AG04450 (cell line): ENCODE measurements around the gene SGK1. TPM values are rescaled to one million over a fixed set of nuclear protein-coding genes. Genes with fewer than 3 reads are reported as not detected.

ENCODE experiments used
- CTCF ChIA-PET: fragments of 300-600, 350-600 bp; formaldehyde crosslinking; extraction: SDS; loops from one replicate; lab custom pipeline; 2022; ENCODE audit warnings: antibody characterized with exemption, inconsistent platforms; lab: Charles Lee
- POLR2A ChIA-PET: fragments of 350-600 bp; formaldehyde crosslinking; extraction: SDS; loops from one replicate; lab custom pipeline; 2021; ENCODE audit warnings: antibody characterized with exemption, inconsistent platforms; lab: Yijun Ruan, JAX
- DNase-seq: peaks from one replicate; pipeline ENCODE4 v3.0.0-alpha.2; 2011; ENCODE audit warnings: low read depth, low spot score
- H3K27ac ChIP-seq: one replicate; pipeline ENCODE4 v1.5.1; 2012; ENCODE audit warnings: low read depth, low read length, control low read depth
- H3K27me3 ChIP-seq: one replicate; pipeline ENCODE4 v1.6.0; 2012; ENCODE audit warnings: low read length; ENCODE audit not compliant: control insufficient read depth, insufficient read depth
- H3K4me3 ChIP-seq: 2 replicates; pipeline ENCODE4 v1.5.1; 2011; ENCODE audit warnings: mild to moderate bottlenecking, low read depth, low read length, control low read depth
- H3K9me3 ChIP-seq: 2 replicates; pipeline ENCODE4 v1.5.1; 2012; ENCODE audit warnings: low read length; ENCODE audit not compliant: control insufficient read depth, insufficient read depth
- polyA plus RNA-seq: library from polyadenylated mRNA; depleted of rRNA; stranded (reverse); fragments of >200 nt; gene quantifications from 2 replicates; pipeline ENCODE4 v1.2.3, GENCODE V29; 2011
- TF ChIP-seq, protein P1 (sequence below): IDR thresholded peaks from 2 replicates; pipeline ENCODE4 v1.5.1; 2011; ENCODE audit warnings: low read depth, low read length, control low read depth, inconsistent platforms

Gene SGK1
- polyA plus RNA-seq, 1 experiment = 120 TPM

- TF ChIP-seq, protein P1, sequence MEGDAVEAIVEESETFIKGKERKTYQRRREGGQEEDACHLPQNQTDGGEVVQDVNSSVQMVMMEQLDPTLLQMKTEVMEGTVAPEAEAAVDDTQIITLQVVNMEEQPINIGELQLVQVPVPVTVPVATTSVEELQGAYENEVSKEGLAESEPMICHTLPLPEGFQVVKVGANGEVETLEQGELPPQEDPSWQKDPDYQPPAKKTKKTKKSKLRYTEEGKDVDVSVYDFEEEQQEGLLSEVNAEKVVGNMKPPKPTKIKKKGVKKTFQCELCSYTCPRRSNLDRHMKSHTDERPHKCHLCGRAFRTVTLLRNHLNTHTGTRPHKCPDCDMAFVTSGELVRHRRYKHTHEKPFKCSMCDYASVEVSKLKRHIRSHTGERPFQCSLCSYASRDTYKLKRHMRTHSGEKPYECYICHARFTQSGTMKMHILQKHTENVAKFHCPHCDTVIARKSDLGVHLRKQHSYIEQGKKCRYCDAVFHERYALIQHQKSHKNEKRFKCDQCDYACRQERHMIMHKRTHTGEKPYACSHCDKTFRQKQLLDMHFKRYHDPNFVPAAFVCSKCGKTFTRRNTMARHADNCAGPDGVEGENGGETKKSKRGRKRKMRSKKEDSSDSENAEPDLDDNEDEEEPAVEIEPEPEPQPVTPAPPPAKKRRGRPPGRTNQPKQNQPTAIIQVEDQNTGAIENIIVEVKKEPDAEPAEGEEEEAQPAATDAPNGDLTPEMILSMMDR = no peak
- Histone ChIP-seq H3K27ac (no peak overlapping the region), H3K27me3 (no peaks in the 10 kb centered on the region), H3K9me3 (no peaks in the 10 kb centered on the region), H3K4me3 (no peak overlapping the region)
- ChIA-PET CTCF (interaction anchor here (0.7 kb wide), 1 partner anchor 11 kb away, joined by 6 read pairs; no protein-coding TSS in a partner anchor), POLR2A (no interaction called here)
- DNase-seq = no peak
Measured at GRCh38 chr6:134162932-134163331, 155.0 kb downstream of the SGK1 start.

DNA sequence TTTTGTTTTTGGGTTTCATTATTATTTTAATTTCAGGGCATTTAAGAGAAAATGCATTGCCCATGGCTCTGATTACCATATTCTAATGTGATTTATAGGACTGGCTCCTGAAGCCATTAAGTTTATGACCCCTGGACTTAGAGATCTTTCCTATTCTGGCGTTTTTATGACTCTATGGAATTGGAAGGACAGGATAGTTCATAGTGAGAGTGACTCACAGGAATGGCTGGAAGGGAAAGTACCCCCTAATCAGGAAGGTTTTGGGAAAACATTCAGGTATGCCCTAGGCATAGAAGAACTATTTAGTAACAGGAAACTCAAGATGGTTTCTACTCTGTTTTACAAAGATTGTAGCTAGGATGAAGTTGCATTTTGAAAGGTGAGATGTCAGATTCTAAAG, 156.9 kb downstream of the SGK1 start:
- no peak for DNase-seq
- Histone ChIP-seq H3K4me3 (no peak overlapping the region), H3K27me3 (no peaks in the 10 kb centered on the region), H3K9me3 (no peaks in the 10 kb centered on the region), H3K27ac (no peak overlapping the region)
- CTCF ChIA-PET = interaction anchor here (1.1 kb wide), 1 partner anchor 722 kb away, joined by 3 read pairs; no protein-coding TSS in a partner anchor
- POLR2A ChIA-PET = no interaction called here
- TF ChIP-seq, protein P1 = no peak

DNA sequence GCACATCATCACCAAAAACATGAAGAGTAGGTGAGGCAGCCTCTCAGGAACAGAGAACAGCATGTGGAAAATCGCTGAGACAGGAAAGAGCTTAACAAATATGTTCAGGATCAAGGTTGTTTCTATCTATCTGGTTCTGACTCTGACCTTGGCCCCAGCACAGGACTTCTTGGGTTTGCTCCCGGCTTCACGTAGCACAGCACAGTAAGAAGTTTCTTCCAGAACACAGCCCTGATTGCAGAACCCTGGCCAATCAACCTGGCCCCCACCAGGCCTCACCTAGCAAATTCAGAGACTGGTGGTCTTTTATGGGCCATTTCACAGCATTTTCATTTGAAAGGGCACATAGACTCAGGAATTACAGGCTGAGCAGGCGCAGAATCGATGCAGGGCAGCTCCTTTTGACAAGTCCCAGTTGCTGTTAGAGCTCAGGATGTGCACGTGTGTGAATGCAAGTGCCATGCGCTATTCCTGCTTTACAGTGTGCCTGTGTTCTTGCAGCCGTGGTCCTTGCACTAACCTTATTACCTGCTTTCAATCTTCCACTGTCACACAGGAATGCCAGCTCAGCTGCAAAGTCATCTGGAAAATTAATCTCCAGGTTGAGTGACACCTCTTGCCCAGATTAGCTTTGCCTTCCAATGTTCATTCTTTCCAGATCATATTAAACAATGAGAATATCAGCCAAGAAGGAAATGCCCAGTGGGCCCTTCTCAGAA, 165.0 kb downstream of the SGK1 start:
- CTCF ChIA-PET = interaction anchor here (0.7 to 3.1 kb wide), 5 partner anchors 29 to 787 kb away, joined by 4 to 17 read pairs (median 7); no protein-coding TSS in a partner anchor
- Histone ChIP-seq H3K4me3 (no peak overlapping the region), H3K9me3 (no peaks in the 10 kb centered on the region), H3K27me3 (no peaks in the 10 kb centered on the region), H3K27ac (no peak overlapping the region)
- TF ChIP-seq, protein P1 = no peak
- DNase-seq = no peak
- POLR2A ChIA-PET = no interaction called here

- Histone ChIP-seq H3K27me3 (no peaks in the 10 kb centered on the region), H3K9me3 (no peaks in the 10 kb centered on the region), H3K4me3 (no peak overlapping the region), H3K27ac (no peak overlapping the region)
- CTCF ChIA-PET = interaction anchor here (1.0 to 2.3 kb wide), 5 partner anchors 8 to 734 kb away, joined by 3 to 13 read pairs (median 8); no protein-coding TSS in a partner anchor
- no peak for DNase-seq
- POLR2A ChIA-PET = no interaction called here
- TF ChIP-seq, protein P1 = no peak
Measured at GRCh38 chr6:134148566-134148965, 169.3 kb downstream of the SGK1 start.

DNA sequence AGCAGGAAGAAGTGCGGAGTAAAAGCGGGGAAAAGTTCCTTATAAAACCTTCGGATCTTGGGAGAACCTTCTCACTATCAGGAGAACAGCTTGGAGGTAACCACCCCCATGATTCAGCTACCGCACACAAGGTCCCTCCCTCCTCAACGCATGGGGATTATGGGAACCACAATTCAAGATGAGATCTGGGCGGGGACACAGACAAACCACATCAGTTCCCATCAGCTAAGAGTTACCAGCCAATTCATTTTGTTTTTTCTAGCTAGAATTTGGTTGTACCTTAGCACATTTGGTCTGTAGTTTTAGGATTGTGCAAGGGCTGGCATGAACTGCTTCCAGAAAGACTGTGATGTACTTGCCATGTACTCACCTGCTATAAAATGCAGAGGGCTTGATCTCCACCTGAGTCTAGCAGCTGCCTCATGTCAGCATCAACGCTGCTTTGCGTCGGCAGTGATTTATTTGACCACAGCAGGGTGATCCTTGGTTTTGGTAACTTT, 170.8 kb downstream of the SGK1 start:
- Histone ChIP-seq H3K27me3 (no peaks in the 10 kb centered on the region), H3K4me3 (no peak overlapping the region), H3K27ac (no peak overlapping the region), H3K9me3 (no peaks in the 10 kb centered on the region)
- ChIA-PET CTCF (interaction anchor here (1.3 to 1.5 kb wide), 2 partner anchors 9 to 23 kb away, joined by 7 to 8 read pairs; no protein-coding TSS in a partner anchor), POLR2A (no interaction called here)
- DNase-seq = no peak
- TF ChIP-seq, protein P1 = no peak
